GM23248 (cell line): ENCODE data around the gene TTC13.

Experiments
- EZH2 ChIP-seq: fragments of 200-600 bp; sonication (generic); IDR thresholded peaks from 2 replicates; pipeline ENCODE4 v1.6.1; 2018; ENCODE audit warnings: antibody characterized with exemption, mild to moderate bottlenecking; ENCODE audit not compliant: insufficient read depth, poor library complexity, severe bottlenecking
- EZH2phosphoT487 ChIP-seq: fragments of 200-600 bp; sonication (generic); IDR thresholded peaks from 2 replicates; pipeline ENCODE4 v1.6.1; 2018; ENCODE audit warnings: antibody characterized with exemption, moderate library complexity, mild to moderate bottlenecking, low read depth; ENCODE audit not compliant: insufficient read depth

DNA sequence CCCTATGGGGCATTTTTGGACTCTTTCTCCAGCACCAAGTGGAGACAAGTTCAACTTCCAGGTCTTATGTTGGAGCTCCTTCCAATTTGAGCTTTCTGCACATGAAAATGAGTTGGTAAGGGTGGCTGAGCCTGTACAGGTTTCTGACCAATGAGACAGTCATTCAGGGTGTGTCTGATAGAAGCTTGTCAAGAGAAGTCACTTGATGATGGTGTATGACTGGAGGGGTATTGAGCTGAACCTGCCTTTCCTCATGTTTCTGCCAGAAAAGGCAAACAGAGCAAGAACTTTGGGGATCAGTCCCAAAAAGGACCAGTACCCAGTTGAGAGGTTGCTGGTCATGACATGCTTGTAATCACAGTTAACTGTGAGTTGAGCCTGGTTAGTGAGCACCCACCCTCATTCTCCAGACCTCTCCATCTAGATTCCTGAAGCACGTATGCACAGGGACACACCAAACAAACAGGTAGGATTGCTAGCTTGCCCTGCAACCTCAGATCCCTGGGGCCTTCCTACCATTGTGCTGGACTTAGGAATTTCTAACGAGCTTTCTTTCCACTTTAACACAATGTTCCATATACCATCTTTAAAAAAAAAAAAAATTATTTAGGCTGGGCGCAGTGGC, 34.8 kb upstream of the TTC13 start:
- TF ChIP-seq EZH2: no peak
- TF ChIP-seq EZH2phosphoT487: no peak
